Measurements from ENCODE around the gene TMIE.

DNA sequence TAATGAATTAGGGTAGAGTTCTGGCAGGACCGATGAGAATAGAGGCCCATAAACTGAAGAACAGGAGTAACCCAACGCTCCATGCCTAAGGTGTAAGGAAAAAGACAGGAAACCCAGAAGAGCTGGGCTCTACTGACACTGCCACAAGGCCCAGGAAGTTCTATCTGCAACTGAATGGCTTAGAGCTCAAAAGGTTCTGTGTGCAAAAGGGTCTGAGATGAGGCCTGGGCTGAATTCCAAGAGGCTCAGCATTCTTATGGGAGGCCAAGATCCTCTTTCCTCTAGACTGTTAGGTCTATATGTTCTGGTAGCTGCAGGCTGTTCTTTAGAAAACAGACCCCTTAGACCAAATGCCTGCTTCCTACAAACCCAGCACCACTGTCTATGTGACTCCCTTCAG is 47.0 kb downstream of the TMIE start:
- TF ChIP-seq CTCF (IDR thresholded peaks at IDR 0.05) (no peak), POLR2A (IDR thresholded peaks at IDR 0.05; ENCODE audit: low read depth) (no peak), POLR2AphosphoS5 (IDR thresholded peaks at IDR 0.05) (no peak)
